Subcutaneous adipose tissue (tissue), 4 donors: ENCODE measurements around the gene TOMM5. TPM values are rescaled to one million over a fixed set of nuclear protein-coding genes. Genes with fewer than 3 reads are reported as not detected.

Source experiments
- CTCF ChIP-seq: fragments of 450-650 bp; IDR thresholded peaks from one replicate; pipeline ENCODE4 v1.5.1; 2016; ENCODE audit warnings: low read depth, mild to moderate bottlenecking, control low read depth, antibody characterized with exemption, moderate library complexity
- total RNA-seq, 4 donors: library from RNA; depleted of rRNA; stranded (reverse); fragments of >200 nt; gene quantifications; one replicate each; pipeline ENCODE4 v1.1.0, GENCODE V29; 2016

TOMM5 gene
- 100 to 1,000 TPM in 1 of 4 donors, 10 to 100 TPM in 3; 58.4 to 113 (median 65.9) TPM for total RNA-seq

GRCh38 chr9:37592108-37592951 lies at the start of gene TOMM5:
TSS of gene TOMM5 (minus strand) at chr9:37592597. CDS start at chr9:37592532, 65 bp downstream.
- TF ChIP-seq CTCF: no peak

GRCh38 chr9:37641331-37641730 lies 48.9 kb upstream of the TOMM5 start:
- TF ChIP-seq CTCF: no peak

- TF ChIP-seq CTCF: no peak
Observed at GRCh38 chr9:37640246-37640645, 47.8 kb upstream of the TOMM5 start.

- TF ChIP-seq CTCF: no peak
Observed at GRCh38 chr9:37639841-37640240, 47.4 kb upstream of the TOMM5 start.

GRCh38 chr9:37639109-37639762 lies 46.8 kb upstream of the TOMM5 start:
- no peak for TF ChIP-seq CTCF

- no peak for TF ChIP-seq CTCF
Observed at GRCh38 chr9:37636511-37637448, 44.4 kb upstream of the TOMM5 start.
